Measurements from ENCODE around the gene SUGCT. TPM values are rescaled to one million over a fixed set of nuclear protein-coding genes. Genes with fewer than 3 reads are reported as not detected.

Gene SUGCT
- total and polyA plus RNA-seq, 2 of the 8 experiments (the other 6 are each of a cell fraction or from before 2014, with no cell fraction given): 2.8 to 5.4 TPM

DNA sequence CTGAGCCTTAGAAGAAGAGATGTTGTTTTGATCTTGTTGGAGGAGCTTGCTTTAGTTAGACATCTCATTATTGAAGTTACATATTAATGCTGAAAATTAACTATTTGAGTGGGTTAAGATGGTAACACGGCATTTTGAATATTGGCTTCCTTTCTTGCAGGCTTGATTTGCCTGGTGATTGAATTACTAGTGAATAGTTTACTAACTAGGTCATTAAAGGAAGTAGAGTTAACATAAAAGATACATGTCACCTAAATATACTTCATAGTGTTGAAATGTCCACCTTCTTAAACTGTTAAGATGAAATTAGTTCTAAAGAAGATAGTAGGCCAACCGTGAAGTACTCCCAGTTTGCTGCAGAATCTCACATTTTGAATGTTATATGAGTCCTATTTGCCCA is 18.9 kb upstream of the SUGCT start:
- Histone ChIP-seq H3K79me2 (ENCODE audit: control insufficient read depth in 1 of 2, insufficient read depth in 2 of 2, low read length in 2 of 2) (no peaks in the 10 kb centered on the region), H2BK120ac (replicated peaks; ENCODE audit: low read depth, low read length) (no peak overlapping the region), H3K79me1 (ENCODE audit: low read depth, low read length) (no peaks in the 10 kb centered on the region), H4K91ac (replicated peaks; ENCODE audit: insufficient read length, low read length) (no peak overlapping the region), H2BK15ac (ENCODE audit: low read length) (no peak overlapping the region), H3K23ac (ENCODE audit: insufficient read length) (no peak overlapping the region), H3K23me2 (ENCODE audit: low read depth, low read length) (no peaks in the 10 kb centered on the region), H4K8ac (ENCODE audit: extremely low read depth, insufficient read depth, low read length) (no peak overlapping the region), H3K4me3 (ENCODE audit: extremely low read depth in 1 of 4, insufficient read depth in 2 of 4, low read depth in 3 of 4, low read length in 4 of 4) (no peak overlapping the region), H4K5ac (ENCODE audit: insufficient read length, low read depth, low read length) (no peak overlapping the region), H2AK5ac (ENCODE audit: low read depth, low read length) (no peak overlapping the region), H3K9me3 (ENCODE audit: insufficient read depth in 2 of 2, low read depth in 1 of 2, low read length in 1 of 2) (no peaks in the 10 kb centered on the region), H2BK5ac (ENCODE audit: low read depth, low read length) (no peak overlapping the region), H3K4ac (replicated peaks; ENCODE audit: insufficient read length, low read depth, low read length) (no peak overlapping the region), H2AFZ (ENCODE audit: low read length) (no peak overlapping the region), H3K18ac (ENCODE audit: extremely low read depth, low read length) (no peak overlapping the region), H4K20me1 (replicated peaks in 1 of 2; ENCODE audit: control insufficient read depth in 1 of 2, insufficient read depth in 2 of 2, low read length in 2 of 2) (peaks cover 0 to 2% of the 10 kb centered on the region in 2 experiments), H3K27me3 (replicated peaks in 1 of 4; ENCODE audit: control insufficient read depth in 3 of 4, extremely low read depth in 1 of 4, insufficient read depth in 3 of 4, low read length in 3 of 4) (no peaks in the 10 kb centered on the region), H3K36me3 (ENCODE audit: control insufficient read depth in 2 of 4, insufficient read depth in 4 of 4, low read length in 3 of 4) (no peaks in the 10 kb centered on the region), H3K27ac (ENCODE audit: low read depth, low read length) (no peak overlapping the region), H3K14ac (ENCODE audit: insufficient read length) (no peak overlapping the region), H2BK12ac (ENCODE audit: low read depth, low read length) (no peak overlapping the region), H3K4me1 (replicated peaks in 1 of 4; ENCODE audit: control insufficient read depth in 3 of 4, insufficient read depth in 4 of 4, low read length in 3 of 4) (no peaks in the 10 kb centered on the region), H2BK20ac (ENCODE audit: low read length) (no peak overlapping the region), H3K56ac (replicated peaks; ENCODE audit: insufficient read length, low read depth, low read length) (no peak overlapping the region), H3K4me2 (ENCODE audit: insufficient read depth in 1 of 2, low read depth in 2 of 2, low read length in 2 of 2) (no peak overlapping the region), H3K9ac (replicated peaks in 1 of 4; ENCODE audit: extremely low read depth in 1 of 4, low read depth in 3 of 4, low read length in 3 of 4) (no peak overlapping the region)
- DNase-seq (ENCODE audit: low read depth in 1 of 2, low spot score in 2 of 2): no peak
- ChIA-PET CTCF (ENCODE audit: partially characterized antibody) (interaction anchor here (2.1 kb wide), 1 partner anchor 219 kb away, joined by 5 read pairs; no protein-coding TSS in a partner anchor), POLR2A (ENCODE audit: partially characterized antibody) (no interaction called here)
- FAIRE-seq: no peak
- WGBS, 2 experiments (ENCODE audit: extremely low coverage in 1 of 2, insufficient coverage in 1 of 2, insufficient read length in 1 of 2, insufficient replicate concordance in 2 of 2, low coverage in 1 of 2, low lambda C conversion rate in 2 of 2, missing lambda C conversion rate in 1 of 2): 92% methylated on average over 2 of the region's 2 CpGs; no CpG with 5 or more reads in 1 of the 2 experiments
- TF ChIP-seq HDAC2 (IDR thresholded peaks at IDR 0.05; ENCODE audit: borderline replicate concordance in 1 of 2, low read depth in 2 of 2, low read length in 2 of 2) (no peak), JUN (IDR thresholded peaks at IDR 0.05; ENCODE audit: low read depth, low read length) (no peak), NANOG (IDR thresholded peaks at IDR 0.05; ENCODE audit: insufficient read depth, low read depth, low read length, poor library complexity, severe bottlenecking) (no peak), KDM4A (IDR thresholded peaks at IDR 0.05; ENCODE audit: low read depth, low read length, severe bottlenecking) (no peak), GABPA (IDR thresholded peaks at IDR 0.05; ENCODE audit: borderline replicate concordance, insufficient read depth, low read length) (no peak), SRF (IDR thresholded peaks at IDR 0.05; ENCODE audit: low read depth, low read length) (no peak), BCL11A (IDR thresholded peaks at IDR 0.05; ENCODE audit: low read depth in 2 of 2, low read length in 2 of 2) (no peak), EGR1 (IDR thresholded peaks at IDR 0.05; ENCODE audit: borderline replicate concordance, low read depth, low read length) (no peak), CHD2 (IDR thresholded peaks at IDR 0.05; ENCODE audit: low read length) (no peak), TEAD4 (IDR thresholded peaks at IDR 0.05; ENCODE audit: low read depth, low read length) (no peak), SAP30 (IDR thresholded peaks at IDR 0.05; ENCODE audit: insufficient read depth, insufficient replicate concordance, low read length) (no peak)
- TF ChIP-seq, protein P1, sequence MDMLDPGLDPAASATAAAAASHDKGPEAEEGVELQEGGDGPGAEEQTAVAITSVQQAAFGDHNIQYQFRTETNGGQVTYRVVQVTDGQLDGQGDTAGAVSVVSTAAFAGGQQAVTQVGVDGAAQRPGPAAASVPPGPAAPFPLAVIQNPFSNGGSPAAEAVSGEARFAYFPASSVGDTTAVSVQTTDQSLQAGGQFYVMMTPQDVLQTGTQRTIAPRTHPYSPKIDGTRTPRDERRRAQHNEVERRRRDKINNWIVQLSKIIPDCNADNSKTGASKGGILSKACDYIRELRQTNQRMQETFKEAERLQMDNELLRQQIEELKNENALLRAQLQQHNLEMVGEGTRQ (IDR thresholded peaks at IDR 0.05; ENCODE audit: low read length): no peak
